Heart right ventricle (tissue), 16 donors: ENCODE measurements around the gene NXPH2. TPM values are rescaled to one million over a fixed set of nuclear protein-coding genes. Genes with fewer than 3 reads are reported as not detected.
A peak's percentile ranks its signal among the peaks of the same experiment; 100 is the strongest.

Experiments
- ATAC-seq, 8 donors: fragments of 200-7000 bp; cut with Tn5 transposase; one replicate each; pipeline ENCODE4 v1.9.1; 2020; ENCODE audit warnings: mild to moderate bottlenecking in 8 of 8, moderate library complexity in 8 of 8, moderate number of reproducible peaks in 1 of 8
- DNase-seq, 2 donors: peaks; one replicate each; pipeline ENCODE4 v3.0.0-alpha.2; 2020
- H3K27ac ChIP-seq, 10 donors: fragments of 200-600 bp; sonication (generic) in 2 of 10; one replicate each; pipeline versions ENCODE4 v1.5.0 to v1.8.0; 2020 to 2022; ENCODE audit warnings: mild to moderate bottlenecking in 3 of 10
- H3K27me3 ChIP-seq, 7 donors: fragments of 200-600 bp; one replicate each; pipeline ENCODE4 v1.8.0; 2021 to 2022; ENCODE audit warnings: mild to moderate bottlenecking in 2 of 7
- H3K36me3 ChIP-seq, 9 donors: fragments of 200-600 bp; sonication (generic) in 1 of 9; one replicate each; pipeline versions ENCODE4 v1.5.0 to v1.8.0; 2020 to 2022; ENCODE audit warnings: mild to moderate bottlenecking in 2 of 9
- H3K4me1 ChIP-seq, 9 donors: fragments of 200-600 bp; sonication (generic) in 1 of 9; one replicate each; pipeline versions ENCODE4 v1.5.0 to v1.8.0; 2020 to 2022; ENCODE audit warnings: mild to moderate bottlenecking in 4 of 9
- H3K4me3 ChIP-seq, 10 donors: fragments of 200-600 bp; sonication (generic) in 2 of 10; one replicate each; pipeline versions ENCODE4 v1.5.0 to v1.8.0; 2020 to 2022; ENCODE audit warnings: mild to moderate bottlenecking in 7 of 10, moderate library complexity in 2 of 10
- H3K9me3 ChIP-seq, 11 donors: fragments of 200-600 bp in 10 of 11; sonication (generic) in 2 of 11; one replicate each; pipeline versions ENCODE4 v1.5.0 to v1.8.0; 2013 to 2022; ENCODE audit warnings: mild to moderate bottlenecking in 2 of 11, control low read depth in 1 of 11, moderate library complexity in 1 of 11
- CTCF ChIP-seq, 9 donors: fragments of 200-600 bp; sonication (generic) in 2 of 9; IDR thresholded peaks; one replicate each; pipeline versions ENCODE4 v1.5.0 to v1.8.0; 2021 to 2022; ENCODE audit warnings: antibody characterized with exemption in 9 of 9, mild to moderate bottlenecking in 5 of 9, moderate library complexity in 1 of 9
- WGBS, 2 donors: extraction: QIAGEN DNeasy Blood & Tissue Kit; methylation state at CpG; one replicate each; pipeline ENCODE4 v1.1.7; 2013; ENCODE audit warnings: inconsistent platforms in 1 of 2; 5-methylcytosine and 5-hydroxymethylcytosine counted together
- intact Hi-C, 10 donors: fragments of 100-400 bp; cut with DNase I; formaldehyde crosslinking; loops; one replicate each; pipeline versions ENCODE4 v1.11.1 to v1.14.2; 2022
- polyA plus RNA-seq, 2 donors: library from polyadenylated mRNA; stranded (reverse); fragments of 200-250 nt; gene quantifications; one replicate each; pipeline ENCODE4 v1.2.3, GENCODE V29; 2013
- total RNA-seq, 10 donors: library from RNA; stranded (reverse); fragmentation: NEBNext Ultra II Directional in 3 of 10; extraction: Animal tissue kit (Norgen Biotek cat#: 25700) in 3 of 10; gene quantifications; one replicate each; pipeline versions ENCODE4 v1.2.1 to v1.2.4, GENCODE V29; 2021 to 2023
- donor health status: Arrhythmogenic right ventricular cardiomyopathy.
- donor health status: ischemic (EF 13 %, LVEDD 7.1; RV severe dilation, severe dysfunction).
- donor health status: healthy with polysubstance abuse.
- donor health status: DM: no; HTN: yes; CAD: no.
- donor health status: DM: no; HTN: no; CAD: no.
- donor health status: ischemic (EF 25% LVEDD 6.9; RV normal size, moderate dysfunction).
- donor health status: ischemic (EF 25% LVEDD 5.7; RV mildly dilated, moderate dysfunction).
- donor health status: healthy.
- donor health status: DM: yes; HTN: yes; CAD: no.
- donor health status: Ischemic cardiomyopathy.
- donor health status: ischemic (EF 35%, LVEDD 5.7; RV mildly dilated, moderate dysfunction).
- donor health status: nonischemic (EF 11% LVEDD 7.7; RV severe dilation, severe dysfunction).
- donor health status: DM: yes; HTN: yes; CAD: no.
- donor health status: PGD.
- donor health status: ischemic (EF 29% LVEDD 5.4; RV normal size, mild dysfunction).
- donor health status: nonischemic (EF 23%, LVEDD 6.1; RV moderate dilation, normal function).

NXPH2 gene
- total and polyA plus RNA-seq, 12 donors: not detected

GRCh38 chr2:138794724-138795123 is 14.5 kb upstream of the NXPH2 start:
- DNase-seq: no peak
- intact Hi-C loops: no loop called here
- 83 to 100% methylated on average over 2 of the region's 2 CpGs for WGBS, 2 donors
- no peak for TF ChIP-seq CTCF (IDR thresholded peaks at IDR 0.05)
- no peaks in the 10 kb centered on the region for H3K4me1 ChIP-seq
- no peaks in the 10 kb centered on the region for H3K36me3 ChIP-seq
- ATAC-seq: no peak
- no peak overlapping the region for H3K4me3 ChIP-seq
- peaks cover 0 to 11% (median 0%) of the 10 kb centered on the region in 11 donors for H3K9me3 ChIP-seq
- peaks cover 0 to 38% (median 17%) of the 10 kb centered on the region in 7 donors for H3K27me3 ChIP-seq
- H3K27ac ChIP-seq: no peak overlapping the region

- 17 to 22% methylated on average over 2 of the region's 2 CpGs for WGBS, 2 donors
- Histone ChIP-seq H3K36me3 (no peaks in the 10 kb centered on the region), H3K27ac (no peak overlapping the region), H3K4me3 (no peak overlapping the region), H3K9me3 (no peaks in the 10 kb centered on the region), H3K4me1 (peaks cover 0 to 6% (median 0%) of the 10 kb centered on the region in 9 donors), H3K27me3 (peaks cover 0 to 8% (median 2%) of the 10 kb centered on the region in 7 donors)
- no peak for DNase-seq
- TF ChIP-seq CTCF (IDR thresholded peaks at IDR 0.05): peak; percentile 47 to 81 (median 70)
- intact Hi-C loops: loop anchor here in 8 of 10 donors (1.0 to 10.0 kb wide), 10 partner anchors 292 to 880 kb away; no protein-coding TSS in a partner anchor
- peak in 1 of 8 donors; percentile 44 for ATAC-seq
Observed at GRCh38 chr2:138787053-138787666, 7.0 kb upstream of the NXPH2 start.

- Histone ChIP-seq H3K4me1 (peaks cover 0 to 23% (median 13%) of the 10 kb centered on the region in 9 donors), H3K27me3 (peaks cover 8 to 54% (median 48%) of the 10 kb centered on the region in 7 donors), H3K9me3 (no peaks in the 10 kb centered on the region), H3K4me3 (no peak overlapping the region), H3K36me3 (no peaks in the 10 kb centered on the region), H3K27ac (no peak overlapping the region)
- TF ChIP-seq CTCF (IDR thresholded peaks at IDR 0.05): no peak
- ATAC-seq (no peak), DNase-seq (no peak)
- WGBS, 2 donors: 87 to 89% methylated on average over 5 of the region's 5 CpGs
- intact Hi-C loops: loop anchor here in 5 of 10 donors (10.0 kb wide), 4 partner anchors 288 to 868 kb away; no protein-coding TSS in a partner anchor
Observed at GRCh38 chr2:138782383-138782782, 2.2 kb upstream of the NXPH2 start.

- WGBS, 2 donors: 12 to 13% methylated on average over 19 of the region's 19 CpGs
Observed at GRCh38 chr2:138780908-138781307, 718 bp upstream of the NXPH2 start.

More at GRCh38 chr2:138780908-138781307, 718 bp upstream of the NXPH2 start:
- Histone ChIP-seq H3K36me3 (no peaks in the 10 kb centered on the region), H3K4me3 (peak overlapping the region in 2 of 10 donors; percentile 41 to 49), H3K4me1 (peaks cover 0 to 18% (median 13%) of the 10 kb centered on the region in 9 donors), H3K9me3 (no peaks in the 10 kb centered on the region), H3K27me3 (peaks cover 8 to 68% (median 60%) of the 10 kb centered on the region in 7 donors), H3K27ac (no peak overlapping the region)
- intact Hi-C loops: loop anchor here in 5 of 10 donors (10.0 kb wide), 4 partner anchors 286 to 866 kb away; no protein-coding TSS in a partner anchor
- ATAC-seq: no peak
- DNase-seq: no peak
- TF ChIP-seq CTCF (IDR thresholded peaks at IDR 0.05): no peak
